Endothelial cell of umbilical vein (primary cell): Measurements from ENCODE around the gene SPATS2L. TPM values are rescaled to one million over a fixed set of nuclear protein-coding genes. Genes with fewer than 3 reads are reported as not detected.

ENCODE experiments used
- BruUV-seq: library from RNA; stranded (reverse); fragments of 400-500 nt; replicated peaks from 2 replicates; lab custom pipeline; 2021; lab: Mats Ljungman, UMichigan
- CTCF ChIA-PET: fragments of 300-600, 350-600 bp; sonication (Branson Sonifier 250); formaldehyde crosslinking; loops from one replicate; lab custom pipeline; 2021; ENCODE audit warnings: antibody characterized with exemption, inconsistent platforms; lab: Charles Lee
- POLR2A ChIA-PET: fragments of 300-600, 350-600 bp; sonication (Branson Sonifier 250); formaldehyde crosslinking; loops from one replicate; lab custom pipeline; 2021; ENCODE audit warnings: antibody characterized with exemption, inconsistent platforms; lab: Charles Lee
- DNase-seq: peaks from one replicate; pipeline ENCODE4 v3.0.0-alpha.2; 2011; ENCODE audit warnings: low read depth, low spot score
- FAIRE-seq: peaks from 2 replicates; lab custom pipeline; 2011; peaks lifted over from hg19 to GRCh38; lab: Jason Lieb, UNC
- H2AFZ ChIP-seq: 2 replicates; pipeline ENCODE4 v1.6.0; 2012; ENCODE audit warnings: low read depth, low read length, control low read depth, inconsistent platforms
- H3K27ac ChIP-seq: 2 replicates; pipeline ENCODE4 v1.5.1; 2011; ENCODE audit warnings: low read depth, mild to moderate bottlenecking, control low read depth, low read length, moderate library complexity; ENCODE audit not compliant: insufficient read depth
- H3K27me3 ChIP-seq, 2 experiments: 2 replicates each; pipeline versions ENCODE4 v1.6.0 to v1.6.1; 2011; ENCODE audit warnings: low read length in 2 of 2, mixed read lengths in 1 of 2; ENCODE audit not compliant: control insufficient read depth in 2 of 2, insufficient read depth in 2 of 2
- H3K36me3 ChIP-seq, 2 experiments: 2 replicates in 1 of 2; 3 replicates in 1 of 2; pipeline ENCODE4 v1.5.1; 2011; ENCODE audit warnings: low read length in 2 of 2, mild to moderate bottlenecking in 1 of 2, moderate library complexity in 1 of 2; ENCODE audit not compliant: control insufficient read depth in 2 of 2, insufficient read depth in 2 of 2; ENCODE audit errors: extremely low read depth in 1 of 2
- H3K4me1 ChIP-seq: 3 replicates; pipeline ENCODE4 v1.5.1; 2011; ENCODE audit warnings: mild to moderate bottlenecking, low read length; ENCODE audit not compliant: control insufficient read depth, insufficient read depth; ENCODE audit errors: extremely low read depth
- H3K4me2 ChIP-seq: 2 replicates; pipeline ENCODE4 v1.6.1; 2011; ENCODE audit warnings: low read length, control low read depth, mixed read lengths; ENCODE audit not compliant: insufficient read depth
- H3K4me3 ChIP-seq, 3 experiments: fragments of 200-600 bp in 1 of 3; sonication (generic), shearing (Covaris generic) in 1 of 3; replicated peaks in 1 of 3; 2 replicates each; pipeline ENCODE4 v1.5.1; 2011 to 2016; ENCODE audit warnings: control low read depth in 3 of 3, low read length in 3 of 3, mild to moderate bottlenecking in 2 of 3, inconsistent platforms in 1 of 3, low read depth in 1 of 3, moderate library complexity in 1 of 3; ENCODE audit not compliant: insufficient read depth in 1 of 3
- H3K79me2 ChIP-seq: 2 replicates; pipeline ENCODE4 v1.6.0; 2012; ENCODE audit warnings: low read length, inconsistent platforms; ENCODE audit not compliant: control insufficient read depth, insufficient read depth
- H3K9ac ChIP-seq: replicated peaks from 2 replicates; pipeline ENCODE3; 2011; ENCODE audit warnings: low read length, control low read depth; ENCODE audit not compliant: insufficient read depth; ENCODE audit errors: extremely low read depth
- H3K9me1 ChIP-seq: replicated peaks from 3 replicates; pipeline ENCODE4 v1.6.0; 2011; ENCODE audit warnings: mild to moderate bottlenecking, low read length; ENCODE audit not compliant: control insufficient read depth, insufficient read depth; ENCODE audit errors: extremely low read depth
- H3K9me3 ChIP-seq: replicated peaks from 2 replicates; pipeline ENCODE4 v1.5.1; 2012; ENCODE audit warnings: low read length, inconsistent platforms; ENCODE audit not compliant: control insufficient read depth, insufficient read depth
- H4K20me1 ChIP-seq: replicated peaks from 2 replicates; pipeline ENCODE3; 2011; ENCODE audit warnings: mild to moderate bottlenecking, low read length; ENCODE audit not compliant: control insufficient read depth, insufficient read depth; ENCODE audit errors: extremely low read depth
- CTCF ChIP-seq, 2 donors: IDR thresholded peaks; 1 replicate in 1 of 2; 2 replicates in 1 of 2; pipeline ENCODE4 v1.5.1; 2011; ENCODE audit warnings: low read length in 2 of 2, mild to moderate bottlenecking in 2 of 2, moderate library complexity in 2 of 2, control low read depth in 1 of 2, inconsistent platforms in 1 of 2, low read depth in 1 of 2; ENCODE audit not compliant: insufficient read depth in 1 of 2; ENCODE audit errors: extremely low read depth in 1 of 2
- EZH2 ChIP-seq: IDR thresholded peaks from 2 replicates; pipeline ENCODE4 v1.6.1; 2012; ENCODE audit warnings: borderline replicate concordance, low read depth, mild to moderate bottlenecking, moderate library complexity, low read length, inconsistent platforms; ENCODE audit not compliant: severe bottlenecking
- FOS ChIP-seq: IDR thresholded peaks from 2 replicates; pipeline ENCODE4 v1.6.1; 2011; ENCODE audit warnings: mild to moderate bottlenecking, low read length, moderate library complexity, borderline replicate concordance; ENCODE audit not compliant: insufficient read depth
- GATA2 ChIP-seq: IDR thresholded peaks from 2 replicates; pipeline ENCODE4 v1.7.0; 2011; ENCODE audit warnings: low read depth, mild to moderate bottlenecking, moderate library complexity, mixed read lengths, low read length; ENCODE audit not compliant: insufficient read length, insufficient read depth
- JUN ChIP-seq: IDR thresholded peaks from 2 replicates; pipeline ENCODE4 v1.6.1; 2011; ENCODE audit warnings: borderline replicate concordance, low read depth; ENCODE audit not compliant: insufficient read length, insufficient read depth
- MAX ChIP-seq: IDR thresholded peaks from 2 replicates; pipeline ENCODE4 v1.6.1; 2011; ENCODE audit not compliant: insufficient read depth, insufficient read length
- MYC ChIP-seq: IDR thresholded peaks from one replicate; pipeline ENCODE4 v1.6.1; 2011; ENCODE audit warnings: mild to moderate bottlenecking, low read depth, low read length
- POLR2A ChIP-seq: IDR thresholded peaks from 2 replicates; pipeline ENCODE4 v1.6.1; 2012; ENCODE audit warnings: low read depth, mild to moderate bottlenecking, control low read depth, low read length
- POLR2AphosphoS5 ChIP-seq: IDR thresholded peaks from 2 replicates; pipeline ENCODE4 v1.6.1; 2012; ENCODE audit warnings: low read depth, mild to moderate bottlenecking, control low read depth, low read length, moderate library complexity; ENCODE audit not compliant: insufficient read depth
- dilution Hi-C: fragments of 300-500 bp; cut with MboI; formaldehyde crosslinking; loops from one replicate; pipeline ENCODE4 v1.15.0; 2019; ENCODE audit warnings: low sequenced_read_pairs; ENCODE audit not compliant: extremely low pct_ligation_motif_present
- intact Hi-C: fragments of 100-400 bp; cut with micrococcal nuclease; formaldehyde crosslinking; loops from one replicate; pipeline ENCODE4 v1.10.0; 2022
- polyA plus RNA-seq, 4 experiments: library from polyadenylated mRNA; depleted of rRNA in 3 of 4; stranded (reverse) in 3 of 4; unstranded in 1 of 4; fragments of >200 nt; gene quantifications; 2 replicates each; pipeline versions ENCODE4 v1.2.1 to v1.2.3, GENCODE V29; 2011 to 2012; ENCODE audit warnings: missing spikeins in 1 of 4
- total RNA-seq: library from RNA; stranded (reverse); gene quantifications from 2 replicates; pipeline ENCODE4 v1.2.3, GENCODE V29; 2021

The SPATS2L gene
- total and polyA plus RNA-seq, 2 donors (not counting 3 experiments of a cell fraction or from before 2014, with no cell fraction given): 29.1 to 72.9 TPM

- BruUV-seq: no TSS peak
- no peak overlapping the region for H3K27ac ChIP-seq
- intact Hi-C loops: no loop called here
- no peak overlapping the region for H3K4me3 ChIP-seq
- H3K9ac ChIP-seq: no peak overlapping the region
- no peak overlapping the region for H3K4me2 ChIP-seq
- H4K20me1 ChIP-seq: no peaks in the 10 kb centered on the region
- TF ChIP-seq EZH2 (no peak), POLR2AphosphoS5 (no peak), POLR2A (no peak)
- DNase-seq (no peak), FAIRE-seq (no peak)
- H3K79me2 ChIP-seq: no peaks in the 10 kb centered on the region
- peaks cover 4 to 6% of the 10 kb centered on the region in 2 experiments for H3K36me3 ChIP-seq
- H2AFZ ChIP-seq: no peak overlapping the region
- no peaks in the 10 kb centered on the region for H3K4me1 ChIP-seq
- dilution Hi-C loops: no loop called here
- ChIA-PET CTCF (interaction anchor here (1.0 kb wide), 1 partner anchor 18 kb away, joined by 4 read pairs; no protein-coding TSS in a partner anchor), POLR2A (no interaction called here)
- H3K9me3 ChIP-seq: no peaks in the 10 kb centered on the region
- no peaks in the 10 kb centered on the region for H3K27me3 ChIP-seq
- H3K9me1 ChIP-seq: no peaks in the 10 kb centered on the region
Measured at GRCh38 chr2:200463452-200463851, 157.0 kb downstream of the SPATS2L start.

GRCh38 chr2:200466425-200467418 is 160.2 kb downstream of the SPATS2L start:
- Histone ChIP-seq H3K36me3 (peaks cover 5 to 6% of the 10 kb centered on the region in 2 experiments), H3K4me1 (no peaks in the 10 kb centered on the region), H3K4me3 (no peak overlapping the region), H3K27ac (no peak overlapping the region), H3K9me1 (no peaks in the 10 kb centered on the region), H3K9ac (no peak overlapping the region), H3K27me3 (no peaks in the 10 kb centered on the region), H3K4me2 (no peak overlapping the region), H2AFZ (no peak overlapping the region), H4K20me1 (no peaks in the 10 kb centered on the region), H3K79me2 (no peaks in the 10 kb centered on the region), H3K9me3 (no peaks in the 10 kb centered on the region)
- dilution Hi-C loops (no loop called here), intact Hi-C loops (no loop called here)
- DNase-seq: no peak
- ChIA-PET POLR2A (no interaction called here), CTCF (interaction anchor here (1.2 to 1.7 kb wide), 2 partner anchors 12 to 487 kb away, joined by 3 to 7 read pairs; no protein-coding TSS in a partner anchor)
- BruUV-seq: no TSS peak
- TF ChIP-seq FOS (no peak), POLR2AphosphoS5 (no peak), GATA2 (no peak), POLR2A (no peak), EZH2 (no peak), CTCF (IDR thresholded peaks at IDR 0.05; ENCODE audit: extremely low read depth in 1 of 2, insufficient read depth in 1 of 2, low read depth in 1 of 2, low read length in 2 of 2) (no peak), MYC (no peak), MAX (no peak), JUN (no peak)
- no peak for FAIRE-seq
